CD4-positive, alpha-beta T cell treated with Interleukin-4 for 4 hours (primary cell): Measurements from ENCODE around the gene MAGEA9.
"Not testable (repeated sequence)": the region's sequence is repeated elsewhere in the genome, so short reads cannot be mapped to it uniquely, and the experiment has no call there.

Experiments
- DNase-seq: peaks from one replicate; pipeline ENCODE4 v3.0.0-alpha.2; 2020

The MAGEA9 gene, protein sequence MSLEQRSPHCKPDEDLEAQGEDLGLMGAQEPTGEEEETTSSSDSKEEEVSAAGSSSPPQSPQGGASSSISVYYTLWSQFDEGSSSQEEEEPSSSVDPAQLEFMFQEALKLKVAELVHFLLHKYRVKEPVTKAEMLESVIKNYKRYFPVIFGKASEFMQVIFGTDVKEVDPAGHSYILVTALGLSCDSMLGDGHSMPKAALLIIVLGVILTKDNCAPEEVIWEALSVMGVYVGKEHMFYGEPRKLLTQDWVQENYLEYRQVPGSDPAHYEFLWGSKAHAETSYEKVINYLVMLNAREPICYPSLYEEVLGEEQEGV

DNA sequence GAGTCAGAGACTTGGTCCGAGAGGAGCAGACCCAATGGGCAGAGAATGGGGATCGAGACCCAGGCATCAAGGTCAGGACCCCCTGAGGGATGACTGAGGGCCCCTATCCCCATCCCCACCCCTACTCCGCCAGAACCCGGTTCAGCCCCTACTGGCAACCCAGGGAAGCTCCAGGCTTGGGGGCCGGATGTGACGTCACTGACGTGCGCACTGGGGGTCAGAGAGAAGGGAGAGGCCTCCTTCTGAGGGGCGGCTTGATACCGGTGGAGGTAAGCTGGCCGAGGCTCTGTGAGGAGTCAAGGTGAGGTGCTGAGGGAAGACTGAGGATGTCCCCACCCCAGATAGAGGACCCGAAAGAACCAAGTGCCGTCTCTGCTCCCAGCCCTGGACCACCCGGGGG is at the start of gene MAGEA9:
MAGEA9 (plus strand) TSS at position 204 of the 400 bp plus-strand sequence. CDS start 4,281 bp downstream, outside the sequence.
- DNase-seq: not testable (repeated sequence)

DNA sequence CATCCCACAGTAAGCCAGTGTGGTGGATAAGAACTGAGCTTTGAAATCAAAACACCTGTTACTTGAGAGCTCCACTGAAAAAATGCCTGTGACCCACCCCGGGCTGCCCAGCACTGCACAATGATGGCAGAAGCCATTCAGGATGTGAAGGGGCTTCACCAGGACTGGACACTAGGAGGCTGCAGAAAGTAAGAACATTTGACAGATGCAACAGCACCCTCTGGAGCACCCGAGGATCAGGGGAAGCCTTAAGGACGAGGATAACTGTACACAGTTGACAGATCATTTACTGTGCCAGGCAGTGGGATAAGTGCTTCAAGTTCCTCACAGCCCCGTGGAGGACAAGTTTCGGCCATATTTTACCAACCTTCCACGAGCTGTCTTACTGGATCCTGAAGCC is 39.5 kb upstream of the MAGEA9 start:
- DNase-seq: not testable (repeated sequence)

DNA sequence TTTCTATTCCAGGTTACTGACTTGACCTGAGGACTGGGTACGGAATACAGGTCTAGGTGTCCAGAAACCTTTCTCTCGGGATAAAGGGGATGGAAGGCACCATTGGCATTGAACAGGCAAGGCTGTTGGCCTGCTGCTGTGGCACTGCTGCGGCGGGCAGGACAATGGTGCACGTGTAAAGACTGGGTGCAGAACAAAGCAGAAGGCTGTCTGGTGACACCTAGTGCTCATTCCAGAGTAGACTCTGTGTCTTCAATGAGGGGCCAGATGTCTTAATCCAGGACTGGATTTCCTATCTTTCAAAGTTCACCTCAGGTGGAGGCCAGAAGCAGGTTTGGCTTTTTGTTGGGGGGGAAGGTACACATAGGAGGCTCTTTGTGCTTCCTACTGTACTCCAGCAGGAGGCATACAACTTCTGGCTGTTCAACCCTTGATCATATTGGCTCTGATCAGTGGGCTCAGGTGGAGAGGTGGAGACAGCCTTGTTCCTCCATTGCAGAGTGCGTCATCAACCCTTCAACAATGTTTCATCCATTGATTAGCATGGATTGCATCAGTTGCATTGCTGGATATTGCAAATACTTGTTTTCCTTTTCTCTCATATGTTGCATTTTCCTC is 35.2 kb upstream of the MAGEA9 start:
- not testable (repeated sequence) for DNase-seq

DNA sequence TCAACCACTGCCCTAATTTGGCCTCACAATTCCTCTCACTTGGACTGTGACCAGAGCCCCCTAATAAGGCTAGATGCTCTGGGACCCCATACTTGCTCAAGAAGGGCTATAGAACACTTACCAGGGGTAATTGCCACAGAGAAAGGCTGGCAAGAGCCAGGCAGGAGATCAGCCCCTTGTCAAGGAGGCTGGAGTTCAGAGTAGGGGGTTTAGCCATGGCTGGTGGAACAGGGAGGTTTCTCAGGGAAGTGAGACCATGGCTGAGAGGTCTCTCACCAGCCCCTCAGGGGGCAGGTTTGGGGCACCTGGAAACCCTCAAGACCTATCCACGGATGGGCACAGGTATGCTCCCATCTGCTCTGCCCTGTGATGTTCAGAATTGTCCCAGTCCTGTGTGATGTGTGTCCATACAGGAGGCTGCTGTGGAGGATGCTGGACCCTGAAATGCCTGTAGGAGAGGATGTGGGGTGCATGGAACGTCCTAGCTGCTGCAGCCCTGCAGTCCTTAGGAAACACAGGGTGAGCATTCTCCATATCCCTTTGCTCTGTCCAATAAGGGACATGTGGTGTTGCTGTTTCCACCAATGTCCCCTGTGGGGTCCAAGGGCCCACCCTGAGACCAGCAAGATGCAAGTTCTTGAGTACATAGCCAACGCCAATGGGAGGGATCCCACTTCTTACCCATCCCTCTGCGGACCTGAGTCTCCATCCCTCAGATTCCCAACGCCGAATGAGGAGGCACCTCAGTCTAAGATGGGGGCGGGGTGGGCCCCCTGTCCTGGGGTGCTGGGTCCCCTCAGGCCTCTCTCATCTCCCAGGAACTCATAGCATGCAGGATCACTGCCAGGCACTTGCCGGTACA is 24.3 kb upstream of the MAGEA9 start:
- no peak for DNase-seq

DNA sequence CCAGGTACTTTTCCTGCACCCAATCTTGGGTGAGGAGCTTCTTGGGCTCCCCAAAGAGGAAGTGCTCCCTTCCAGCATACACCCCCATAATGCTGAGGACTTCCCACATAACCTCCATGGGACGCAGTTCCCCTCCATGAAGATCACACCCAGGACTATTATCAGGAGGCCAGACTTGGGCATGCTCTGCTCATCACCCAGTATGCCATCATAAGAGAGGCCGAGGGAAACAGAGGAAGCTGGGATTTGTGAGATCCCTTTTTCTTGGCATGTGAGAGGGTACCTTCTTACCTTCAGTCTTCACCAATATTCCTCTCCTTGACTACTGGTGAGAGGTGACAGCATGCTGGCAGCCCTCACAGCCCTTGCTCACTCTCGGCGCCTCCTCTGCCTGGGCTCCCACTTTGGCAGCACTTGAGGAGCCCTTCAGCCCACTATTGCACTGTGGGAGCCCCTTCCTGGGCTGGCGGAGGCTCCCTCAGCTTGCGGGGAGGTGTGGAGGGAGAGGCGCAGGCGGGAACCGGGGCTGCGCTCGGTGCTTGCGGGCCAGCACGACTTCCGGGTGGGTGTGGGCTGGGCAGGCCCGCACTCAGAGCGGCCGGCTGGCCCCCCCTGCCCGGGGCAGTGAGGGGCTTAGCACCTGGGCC is 23.5 kb upstream of the MAGEA9 start:
- no peak for DNase-seq

DNA sequence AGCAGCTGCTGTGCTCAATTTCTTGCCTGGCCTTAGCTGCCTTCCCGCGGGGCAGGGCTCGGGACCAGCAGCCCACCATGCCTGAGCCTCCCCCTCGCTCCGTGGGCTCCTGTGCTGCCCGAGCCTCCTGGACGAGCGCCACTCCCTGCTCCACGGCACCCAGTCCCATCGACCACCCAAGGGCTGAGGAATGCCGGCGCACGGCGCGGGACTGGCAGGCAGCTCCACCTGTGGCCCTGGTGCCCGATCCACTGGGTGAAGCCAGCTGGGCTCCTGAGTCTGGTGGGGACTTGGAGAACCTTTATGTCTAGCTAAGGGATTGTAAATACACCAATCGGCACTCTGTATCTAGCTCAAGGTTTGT is 23.0 kb upstream of the MAGEA9 start:
- not testable (repeated sequence) for DNase-seq

DNA sequence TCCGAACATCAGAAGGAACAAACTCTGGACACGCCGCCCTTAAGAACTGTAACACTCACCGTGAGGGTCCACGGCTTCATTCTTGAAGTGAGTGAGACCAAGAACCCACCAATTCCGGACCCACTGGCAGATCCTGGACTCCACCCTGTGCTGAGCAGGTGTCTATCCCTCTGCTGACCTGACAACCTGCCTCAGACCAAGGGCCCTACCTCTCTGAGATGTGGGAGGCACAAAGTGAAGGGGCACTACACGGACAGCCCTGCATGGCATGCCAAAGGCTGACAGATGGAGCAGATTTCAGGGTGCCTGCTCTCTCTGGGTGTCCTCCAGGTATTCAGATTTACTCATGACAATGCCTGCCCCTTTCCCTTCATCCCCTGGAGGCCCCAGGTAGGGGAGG is 21.9 kb upstream of the MAGEA9 start:
- DNase-seq: no peak

DNA sequence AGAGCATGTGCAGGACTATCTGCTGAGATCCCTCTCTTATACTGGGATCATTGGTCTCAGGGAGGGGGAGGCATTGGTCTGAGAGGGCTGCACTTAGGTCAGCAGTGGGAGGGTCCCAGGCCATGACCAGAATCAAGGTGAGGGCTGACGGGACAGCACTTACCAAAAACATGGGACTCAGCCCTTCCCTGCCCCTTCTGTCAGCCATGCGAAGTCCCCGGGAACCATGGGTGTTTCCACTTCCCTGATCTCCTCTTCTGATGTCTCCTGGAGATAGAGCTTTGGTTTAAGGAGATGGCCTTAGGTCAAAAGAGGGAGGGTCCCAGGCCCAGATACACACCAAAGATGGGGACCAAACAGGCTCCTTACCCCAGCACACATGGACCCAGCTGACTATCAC is 20.8 kb upstream of the MAGEA9 start:
- no peak for DNase-seq

DNA sequence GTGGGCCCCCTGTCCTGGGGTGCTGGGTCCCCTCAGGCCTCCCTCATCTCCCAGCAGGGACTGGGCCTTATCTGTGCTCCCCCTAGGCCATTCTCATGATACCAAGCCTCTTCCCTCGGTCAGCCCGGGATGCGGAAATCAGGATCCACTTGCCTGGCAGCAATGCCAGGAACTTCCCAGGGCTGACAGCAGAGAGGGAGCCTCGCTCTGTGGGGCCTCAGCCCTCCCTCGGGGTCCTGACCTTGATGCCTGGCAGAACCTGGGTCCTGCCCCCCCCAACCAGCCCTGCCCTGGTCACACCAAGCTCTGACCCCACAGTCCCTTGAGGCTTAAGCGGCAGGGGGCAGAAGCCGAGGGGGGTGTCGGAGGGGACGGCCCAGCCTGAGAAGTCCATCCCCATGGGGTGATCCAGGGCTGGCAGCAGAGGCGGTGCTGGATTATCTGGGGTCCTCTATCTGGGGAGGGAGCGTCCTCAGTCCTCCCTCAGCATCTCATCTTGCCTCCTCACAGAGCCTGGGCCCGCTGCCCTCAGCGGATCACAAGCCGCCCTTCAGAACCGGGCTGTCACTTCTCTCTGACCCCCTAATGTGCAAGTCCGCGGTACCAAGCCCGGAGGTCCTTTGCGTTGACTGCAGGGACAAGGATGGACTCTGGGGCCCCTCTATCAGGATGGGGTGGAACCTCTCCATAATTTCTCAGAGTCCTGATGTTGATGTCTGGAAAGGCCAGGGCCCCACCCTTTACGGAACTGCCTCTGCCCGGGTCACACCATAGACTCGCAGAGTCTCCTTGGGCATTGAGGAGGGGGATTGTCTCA is 19.7 kb upstream of the MAGEA9 start:
- DNase-seq: not testable (repeated sequence)

DNA sequence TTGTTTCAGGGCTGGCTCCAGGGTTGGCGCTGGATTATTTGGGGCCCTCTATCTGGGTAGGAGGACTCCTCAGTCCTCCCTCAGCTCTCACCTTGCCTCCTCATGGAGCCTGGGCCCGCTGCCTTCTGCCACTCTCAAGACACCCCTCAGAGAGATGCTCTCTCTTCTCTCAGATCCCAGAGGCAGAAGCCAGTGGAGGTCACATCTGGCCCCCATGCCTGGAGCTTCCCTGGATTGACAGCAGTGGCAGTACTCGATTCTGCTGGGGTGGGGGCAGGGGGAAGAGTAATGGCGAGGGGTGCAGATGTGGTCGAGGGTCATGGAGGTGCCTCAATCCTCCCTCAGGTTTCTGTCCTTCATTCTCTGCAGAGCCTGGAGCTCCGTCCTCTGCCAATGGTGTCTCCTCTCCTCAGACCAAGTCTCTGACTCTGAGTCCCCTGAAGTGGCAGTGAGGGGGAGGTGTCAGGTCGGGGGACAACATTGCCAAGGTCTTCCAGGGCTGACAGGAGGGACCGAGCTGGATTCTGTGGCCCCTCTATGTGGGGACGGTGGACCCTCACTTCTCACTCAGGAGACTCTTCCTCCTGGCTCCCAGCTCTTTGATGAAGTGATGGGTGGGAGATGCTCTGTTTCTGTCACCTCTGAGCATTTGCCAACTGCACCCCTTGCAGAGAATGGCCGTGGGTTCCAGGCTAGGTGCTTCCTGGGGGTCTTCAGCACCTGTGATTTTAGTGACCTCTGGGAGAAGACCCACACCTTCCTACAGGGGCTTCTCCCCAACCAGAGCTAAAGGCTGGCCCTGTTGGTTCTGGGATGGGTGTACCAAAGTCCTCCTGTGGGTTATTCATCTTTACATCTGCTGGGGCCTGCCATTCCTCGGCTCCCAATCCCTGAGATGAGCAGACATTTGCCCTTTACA is 18.8 kb upstream of the MAGEA9 start:
- DNase-seq: no peak

DNA sequence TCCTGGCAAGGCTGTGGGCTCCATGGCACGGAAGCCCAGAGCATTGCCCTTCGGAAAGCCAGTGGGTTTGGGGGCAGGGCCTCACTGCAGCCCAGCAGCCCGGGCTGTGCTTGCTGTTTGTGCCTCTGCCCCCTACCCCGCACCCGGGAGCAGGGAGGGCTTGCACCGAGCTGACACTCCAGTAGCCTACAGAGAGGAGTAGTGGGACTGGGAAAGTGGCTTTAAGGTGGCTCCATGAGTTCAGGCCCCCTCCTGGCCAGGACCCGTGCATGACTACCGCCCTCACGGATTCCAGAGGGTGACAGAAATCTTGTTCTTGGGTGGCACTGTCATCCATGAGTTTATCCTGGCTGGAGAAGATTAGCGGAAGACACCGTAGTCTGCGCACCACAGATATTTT is 11.4 kb upstream of the MAGEA9 start:
- not testable (repeated sequence) for DNase-seq

DNA sequence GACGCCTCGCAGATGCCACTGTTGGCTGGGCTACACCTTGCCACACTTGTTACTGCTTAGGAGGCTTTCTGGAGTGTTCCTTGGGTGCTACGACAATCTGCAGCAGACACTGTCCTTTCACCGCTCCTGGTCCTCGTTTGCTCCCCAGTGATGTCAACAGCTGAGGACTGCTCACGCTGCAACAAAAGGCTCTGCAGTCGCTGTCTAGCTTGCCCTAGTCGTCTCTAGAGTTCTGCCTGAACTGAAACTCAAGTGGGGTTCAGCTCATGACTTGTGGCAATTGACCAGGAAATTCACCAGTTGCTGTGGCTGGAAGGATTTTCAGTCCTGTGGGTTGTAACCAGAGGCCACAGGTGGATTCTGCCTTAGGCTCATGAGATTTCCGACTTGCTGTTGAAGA is 8.7 kb upstream of the MAGEA9 start:
- DNase-seq: not testable (repeated sequence)

DNA sequence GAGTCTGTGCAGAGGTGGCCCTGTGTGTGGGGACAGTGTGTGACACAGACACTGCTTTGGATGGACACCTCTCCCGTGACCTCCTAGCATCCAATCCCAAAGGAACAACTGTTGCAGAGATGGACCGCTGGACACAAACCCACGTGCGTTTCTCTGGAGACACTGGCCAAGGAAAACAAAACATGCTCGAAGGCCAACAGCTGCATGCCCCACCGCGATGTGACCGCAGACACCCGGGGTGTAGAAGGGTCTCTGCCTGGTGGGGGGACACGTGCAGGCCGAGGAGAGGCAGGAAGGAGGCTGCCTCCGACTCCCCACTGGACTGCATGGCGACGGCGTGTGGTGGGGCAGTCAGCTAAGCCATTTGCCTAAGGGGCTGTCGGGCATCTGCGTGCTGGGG is 8.0 kb upstream of the MAGEA9 start, which contains the start of gene HSFX1:
HSFX1 (plus strand) TSS at position 301 of the 400 bp plus-strand sequence. CDS start 614 bp downstream, outside the sequence.
- not testable (repeated sequence) for DNase-seq

DNA sequence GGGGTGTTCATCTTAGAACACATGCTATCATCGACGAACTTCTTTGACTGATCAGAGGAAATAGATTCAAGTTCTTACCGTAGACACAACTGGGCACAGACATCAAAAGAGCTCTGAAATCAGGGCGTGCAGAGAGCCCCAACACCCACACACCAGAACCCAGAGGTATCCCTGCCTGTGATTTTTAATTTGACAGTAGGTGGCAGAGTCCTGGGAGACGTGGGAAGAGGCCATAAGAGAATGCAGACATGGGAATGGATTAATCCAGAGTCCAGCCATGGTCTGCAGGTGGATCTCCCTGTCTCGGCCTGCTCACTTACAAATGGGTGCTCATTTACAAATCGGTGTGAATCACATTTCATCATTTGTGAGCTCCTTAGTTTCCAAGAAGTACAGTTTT is 3.7 kb upstream of the MAGEA9 start:
- not testable (repeated sequence) for DNase-seq

DNA sequence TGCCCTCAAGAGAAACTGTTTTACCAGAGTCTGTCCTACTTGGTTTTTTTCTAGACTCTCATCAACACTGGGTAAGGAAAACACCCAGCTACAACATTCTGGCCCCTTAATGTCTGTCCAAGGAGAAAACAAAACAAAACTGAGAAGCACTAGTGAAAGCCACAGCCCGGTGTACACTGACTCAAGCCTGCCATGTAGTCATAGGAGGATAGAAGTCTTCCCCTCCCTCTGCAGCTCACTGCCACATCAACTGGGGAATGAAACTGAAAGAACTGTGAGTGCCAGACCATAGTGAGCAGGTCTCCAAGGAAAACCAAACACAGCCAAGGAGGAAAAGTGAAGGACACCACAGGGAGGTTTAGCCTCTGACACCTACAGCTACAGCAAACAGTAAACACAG is 13.8 kb downstream of the MAGEA9 start:
- DNase-seq: not testable (repeated sequence)

DNA sequence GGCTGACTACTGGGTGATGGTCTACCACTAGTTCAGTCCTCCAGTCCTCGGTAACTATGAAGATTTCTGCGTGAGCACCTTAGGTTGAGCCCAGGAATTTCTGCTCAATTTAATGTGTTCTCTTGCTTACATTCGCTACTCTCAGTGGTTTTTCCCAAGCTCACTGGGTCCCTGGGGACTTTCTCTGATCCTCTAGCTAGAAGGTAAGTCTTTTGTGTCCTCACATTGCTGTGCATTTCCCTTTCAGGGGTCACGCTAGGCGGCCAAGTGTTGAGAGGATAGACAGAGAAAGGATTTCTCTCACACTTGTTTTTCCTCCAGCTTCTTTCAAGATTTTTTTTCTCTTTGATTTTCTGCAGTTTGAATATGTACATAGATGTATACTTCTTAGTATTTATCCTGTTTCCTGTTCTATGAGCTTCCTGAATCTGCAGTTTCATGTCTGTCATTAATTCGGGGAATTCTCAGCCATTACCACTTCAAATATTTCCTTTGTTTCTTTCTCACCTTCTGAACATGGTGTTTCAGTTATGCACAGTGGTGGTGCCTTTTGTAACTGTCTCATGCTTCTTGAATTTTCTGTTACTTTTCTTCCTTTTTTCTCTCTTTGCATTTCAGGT is 17.5 kb downstream of the MAGEA9 start:
- DNase-seq: no peak

DNA sequence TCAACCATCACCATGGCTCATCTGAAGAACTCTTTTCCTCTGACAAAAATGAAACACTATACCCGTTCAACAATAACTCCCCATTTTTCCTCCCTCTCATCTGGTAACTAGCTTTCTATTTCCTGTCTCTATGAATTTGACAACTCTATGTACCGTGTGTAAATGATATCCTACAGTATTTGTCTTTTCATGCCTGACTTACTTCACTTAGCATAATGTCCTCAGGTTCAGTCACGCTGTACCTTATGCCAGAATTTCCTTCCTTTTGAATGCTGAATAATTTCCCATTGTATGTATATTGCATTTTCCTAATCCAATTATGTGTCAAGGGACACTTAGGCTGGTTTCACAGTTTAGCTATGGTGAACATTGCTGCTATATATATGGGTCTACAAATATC is 18.2 kb downstream of the MAGEA9 start:
- DNase-seq: no peak

DNA sequence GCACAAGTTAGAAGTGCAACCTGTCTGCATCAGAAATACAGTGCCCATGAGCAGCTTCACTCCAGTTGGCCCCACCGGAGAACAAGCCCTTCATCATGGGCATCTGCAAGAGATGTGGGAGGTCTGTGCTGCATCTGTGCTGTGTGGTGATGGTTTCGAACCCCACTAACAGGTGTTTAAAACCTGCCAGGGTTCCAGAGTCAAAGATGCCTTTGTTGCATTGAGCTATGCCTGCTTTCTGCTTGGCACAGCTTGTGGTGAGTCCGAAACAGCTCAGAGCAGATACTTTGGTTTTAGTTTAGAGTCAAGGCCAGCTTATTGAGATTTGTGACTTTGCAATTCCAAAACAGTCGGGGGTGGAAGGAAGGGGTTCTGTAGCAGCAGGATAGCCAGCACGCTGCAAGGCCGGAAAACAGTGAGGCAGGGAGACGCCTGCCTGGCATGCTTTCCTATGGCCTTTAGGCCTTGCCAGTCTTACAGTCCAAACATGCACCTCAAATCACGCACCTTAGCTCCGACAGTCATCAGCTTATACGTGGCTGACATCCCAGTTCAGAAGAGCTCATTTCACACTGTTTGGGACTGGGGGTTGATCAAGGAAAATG is 21.8 kb downstream of the MAGEA9 start:
- DNase-seq: no peak

DNA sequence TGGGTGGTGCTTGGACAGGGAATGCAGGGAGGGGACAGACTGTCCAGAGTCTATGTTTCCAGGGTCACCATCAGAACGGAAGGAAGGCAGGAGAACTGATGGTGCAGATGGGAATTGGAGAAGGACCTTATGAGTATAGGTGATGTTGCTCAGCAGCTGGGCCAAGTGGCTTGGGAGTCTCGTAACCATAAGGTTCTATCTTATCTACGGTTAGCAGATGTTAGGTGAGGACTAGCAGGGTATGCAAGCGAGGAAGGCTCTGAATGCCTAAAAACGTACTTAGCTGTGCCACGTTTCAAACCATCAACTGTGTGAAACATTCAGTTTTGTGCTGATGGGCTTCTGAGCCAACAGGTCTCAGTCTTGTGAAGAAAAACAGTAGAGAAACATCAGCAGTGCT is 22.4 kb downstream of the MAGEA9 start:
- no peak for DNase-seq
